Fibroblast of lung (primary cell): Measurements from ENCODE around the gene LARGE2. TPM values are rescaled to one million over a fixed set of nuclear protein-coding genes. Genes with fewer than 3 reads are reported as not detected.

ENCODE experiments used
- DNase-seq, 2 donors: peaks; one replicate each; pipeline versions ENCODE4 v3.0.0 to v3.0.0-alpha.2; 2010; ENCODE audit warnings: low read depth in 2 of 2
- H2AFZ ChIP-seq: 2 replicates; pipeline ENCODE4 v1.5.1; 2012; ENCODE audit warnings: low read length, control low read depth, inconsistent platforms
- H3K27ac ChIP-seq: 2 replicates; pipeline ENCODE4 v1.5.1; 2011; ENCODE audit warnings: low read length, control low read depth; ENCODE audit not compliant: insufficient read depth
- H3K27me3 ChIP-seq: 2 replicates; pipeline ENCODE4 v1.5.1; 2011; ENCODE audit warnings: mild to moderate bottlenecking, low read length; ENCODE audit not compliant: control insufficient read depth, insufficient read depth
- H3K36me3 ChIP-seq: 2 replicates; pipeline ENCODE4 v1.5.1; 2011; ENCODE audit warnings: low read length; ENCODE audit not compliant: control insufficient read depth, insufficient read depth
- H3K4me1 ChIP-seq: 2 replicates; pipeline ENCODE4 v1.5.1; 2011; ENCODE audit warnings: low read length; ENCODE audit not compliant: control insufficient read depth, insufficient read depth; ENCODE audit errors: extremely low read depth
- H3K4me2 ChIP-seq: 2 replicates; pipeline ENCODE4 v1.5.1; 2011; ENCODE audit warnings: low read length, control low read depth; ENCODE audit not compliant: insufficient read depth; ENCODE audit errors: extremely low read depth
- H3K4me3 ChIP-seq, 4 experiments: fragments of 200-600 bp in 1 of 4; sonication (generic) in 1 of 4; replicated peaks in 1 of 4; 2 replicates each; pipeline ENCODE4 v1.5.1; 2011 to 2016; ENCODE audit warnings: low read length in 4 of 4, low read depth in 3 of 4, mild to moderate bottlenecking in 3 of 4, control low read depth in 2 of 4, inconsistent platforms in 1 of 4, mixed read lengths in 1 of 4; ENCODE audit not compliant: insufficient read depth in 1 of 4; ENCODE audit errors: control extremely low read depth in 1 of 4
- H3K79me2 ChIP-seq: 2 replicates; pipeline ENCODE4 v1.5.1; 2012; ENCODE audit warnings: mild to moderate bottlenecking, low read length, inconsistent platforms; ENCODE audit not compliant: control insufficient read depth, insufficient read depth
- H3K9ac ChIP-seq: 2 replicates; pipeline ENCODE4 v1.5.1; 2011; ENCODE audit warnings: mild to moderate bottlenecking, low read length, control low read depth; ENCODE audit not compliant: insufficient read depth
- H3K9me3 ChIP-seq: 2 replicates; pipeline ENCODE4 v1.5.1; 2012; ENCODE audit warnings: low read depth, low read length; ENCODE audit not compliant: control insufficient read depth, insufficient read depth
- H4K20me1 ChIP-seq: 2 replicates; pipeline ENCODE4 v1.5.1; 2011; ENCODE audit warnings: low read length; ENCODE audit not compliant: control insufficient read depth, insufficient read depth; ENCODE audit errors: extremely low read depth
- EZH2 ChIP-seq: IDR thresholded peaks from 2 replicates; pipeline ENCODE4 v1.5.1; 2012; ENCODE audit warnings: low read length, control low read depth, mild to moderate bottlenecking; ENCODE audit errors: missing control alignments
- polyA plus RNA-seq, 2 donors: library from polyadenylated mRNA; depleted of rRNA in 1 of 2; stranded (reverse) in 1 of 2; unstranded in 1 of 2; fragments of >200 nt; gene quantifications; 2 replicates each; pipeline ENCODE4 v1.2.1, GENCODE V29; 2011 to 2012; ENCODE audit warnings: missing spikeins in 1 of 2
- total RNA-seq: library from RNA; depleted of rRNA; stranded (reverse); fragments of >200 nt; gene quantifications from 2 replicates; pipeline ENCODE4 v1.2.1, GENCODE V29; 2014
- TF ChIP-seq, protein P1 (sequence below), 2 donors: IDR thresholded peaks in 1 of 2; conservative IDR thresholded peaks in 1 of 2; 1 replicate in 1 of 2; 2 replicates in 1 of 2; pipeline ENCODE4 v1.5.1; 2011 to 2012; ENCODE audit warnings: low read length in 2 of 2, control low read depth in 1 of 2, inconsistent platforms in 1 of 2, low read depth in 1 of 2, mild to moderate bottlenecking in 1 of 2

The LARGE2 gene
- total and polyA plus RNA-seq, 2 donors (not counting 1 experiment from before 2014, with no cell fraction given): not detected

DNA sequence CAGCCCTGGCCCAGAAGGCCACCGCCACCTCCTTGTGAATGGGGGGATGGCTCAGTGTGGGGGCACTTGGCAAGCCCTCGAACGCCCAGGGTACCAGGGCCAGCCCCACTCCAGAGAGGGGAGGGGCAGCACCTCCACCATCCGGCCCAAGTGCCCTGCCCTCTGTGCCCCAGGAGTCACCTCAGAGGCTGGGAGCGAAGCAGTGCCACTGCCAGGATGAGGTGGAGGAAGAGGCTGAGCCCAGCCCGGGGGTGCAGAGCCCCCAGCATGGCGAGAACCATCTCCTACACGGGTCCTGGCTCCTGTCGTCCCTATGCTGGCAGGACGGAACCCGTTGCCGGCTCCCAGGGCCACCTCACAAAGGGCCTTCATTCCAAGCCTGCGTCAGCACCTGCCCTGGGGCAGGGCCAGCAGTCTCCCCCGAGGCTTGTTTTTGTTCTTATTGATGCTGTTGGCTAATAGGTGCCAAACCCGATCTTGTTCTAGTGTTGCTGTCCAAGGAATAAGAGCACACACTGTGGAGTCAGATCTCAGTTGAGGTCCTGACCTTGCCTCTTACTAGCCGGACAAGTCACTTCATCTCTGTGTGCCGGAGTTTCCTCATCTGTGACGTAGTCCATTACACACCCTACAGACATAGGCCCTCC is 15.4 kb upstream of the LARGE2 start, which contains the start of gene FREY1:
TSS of gene FREY1 (minus strand) at position 307 of the 647 bp plus-strand sequence. CDS start at position 281, 26 bp downstream.
- H4K20me1 ChIP-seq: no peaks in the 10 kb centered on the region
- H3K9ac ChIP-seq: no peak within 1 kb of the TSS
- H3K4me1 ChIP-seq: no peaks in the 10 kb centered on the region
- no peak within 1 kb of the TSS for H3K4me2 ChIP-seq
- no peak within 1 kb of the TSS for H3K27ac ChIP-seq
- no peak for TF ChIP-seq EZH2
- TF ChIP-seq, protein P1, sequence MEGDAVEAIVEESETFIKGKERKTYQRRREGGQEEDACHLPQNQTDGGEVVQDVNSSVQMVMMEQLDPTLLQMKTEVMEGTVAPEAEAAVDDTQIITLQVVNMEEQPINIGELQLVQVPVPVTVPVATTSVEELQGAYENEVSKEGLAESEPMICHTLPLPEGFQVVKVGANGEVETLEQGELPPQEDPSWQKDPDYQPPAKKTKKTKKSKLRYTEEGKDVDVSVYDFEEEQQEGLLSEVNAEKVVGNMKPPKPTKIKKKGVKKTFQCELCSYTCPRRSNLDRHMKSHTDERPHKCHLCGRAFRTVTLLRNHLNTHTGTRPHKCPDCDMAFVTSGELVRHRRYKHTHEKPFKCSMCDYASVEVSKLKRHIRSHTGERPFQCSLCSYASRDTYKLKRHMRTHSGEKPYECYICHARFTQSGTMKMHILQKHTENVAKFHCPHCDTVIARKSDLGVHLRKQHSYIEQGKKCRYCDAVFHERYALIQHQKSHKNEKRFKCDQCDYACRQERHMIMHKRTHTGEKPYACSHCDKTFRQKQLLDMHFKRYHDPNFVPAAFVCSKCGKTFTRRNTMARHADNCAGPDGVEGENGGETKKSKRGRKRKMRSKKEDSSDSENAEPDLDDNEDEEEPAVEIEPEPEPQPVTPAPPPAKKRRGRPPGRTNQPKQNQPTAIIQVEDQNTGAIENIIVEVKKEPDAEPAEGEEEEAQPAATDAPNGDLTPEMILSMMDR (conservative IDR thresholded peaks at IDR 0.05 in 1 of 2, IDR thresholded peaks at IDR 0.05 in 1 of 2; ENCODE audit: low read depth in 1 of 2, low read length in 2 of 2): no peak
- H3K4me3 ChIP-seq: no peak within 1 kb of the TSS
- H2AFZ ChIP-seq: no peak within 1 kb of the TSS
- no peaks in the 10 kb centered on the region for H3K9me3 ChIP-seq
- no peaks in the 10 kb centered on the region for H3K27me3 ChIP-seq
- no peak for DNase-seq
- peaks cover 12% of the 10 kb centered on the region for H3K36me3 ChIP-seq
- no peaks in the 10 kb centered on the region for H3K79me2 ChIP-seq

DNA sequence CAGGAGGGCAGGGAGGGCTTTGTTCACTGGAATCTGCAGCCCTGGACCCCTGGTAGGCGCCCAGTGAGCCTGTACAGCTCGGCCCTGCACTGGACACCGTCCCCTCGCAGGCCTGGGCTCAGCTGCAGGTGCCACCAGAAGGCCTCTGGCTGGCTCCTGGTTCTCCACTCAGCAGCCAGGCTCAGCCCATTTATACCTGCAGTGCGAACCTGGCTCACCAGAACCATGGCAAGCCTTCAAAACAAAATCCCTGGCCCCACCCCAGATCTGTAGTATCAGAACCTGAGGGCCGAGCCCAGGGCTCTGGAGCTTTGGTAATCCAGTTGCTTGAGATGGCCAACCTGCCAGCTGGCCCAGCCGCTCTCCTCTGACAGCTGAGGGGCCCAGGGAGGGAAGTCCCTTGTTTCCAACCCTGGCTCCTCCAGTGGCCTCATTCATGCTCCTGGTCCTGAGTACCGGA is 14.5 kb upstream of the LARGE2 start:
- no peaks in the 10 kb centered on the region for H3K9me3 ChIP-seq
- H3K4me3 ChIP-seq: no peak overlapping the region
- H3K4me2 ChIP-seq: no peak overlapping the region
- TF ChIP-seq, protein P1 (conservative IDR thresholded peaks at IDR 0.05 in 1 of 2, IDR thresholded peaks at IDR 0.05 in 1 of 2; ENCODE audit: low read depth in 1 of 2, low read length in 2 of 2): no peak
- no peak for TF ChIP-seq EZH2
- H3K27ac ChIP-seq: no peak overlapping the region
- H3K9ac ChIP-seq: no peak overlapping the region
- H4K20me1 ChIP-seq: no peaks in the 10 kb centered on the region
- H3K36me3 ChIP-seq: peaks cover 12% of the 10 kb centered on the region
- no peaks in the 10 kb centered on the region for H3K4me1 ChIP-seq
- H2AFZ ChIP-seq: no peak overlapping the region
- no peaks in the 10 kb centered on the region for H3K79me2 ChIP-seq
- no peaks in the 10 kb centered on the region for H3K27me3 ChIP-seq
- DNase-seq: no peak

DNA sequence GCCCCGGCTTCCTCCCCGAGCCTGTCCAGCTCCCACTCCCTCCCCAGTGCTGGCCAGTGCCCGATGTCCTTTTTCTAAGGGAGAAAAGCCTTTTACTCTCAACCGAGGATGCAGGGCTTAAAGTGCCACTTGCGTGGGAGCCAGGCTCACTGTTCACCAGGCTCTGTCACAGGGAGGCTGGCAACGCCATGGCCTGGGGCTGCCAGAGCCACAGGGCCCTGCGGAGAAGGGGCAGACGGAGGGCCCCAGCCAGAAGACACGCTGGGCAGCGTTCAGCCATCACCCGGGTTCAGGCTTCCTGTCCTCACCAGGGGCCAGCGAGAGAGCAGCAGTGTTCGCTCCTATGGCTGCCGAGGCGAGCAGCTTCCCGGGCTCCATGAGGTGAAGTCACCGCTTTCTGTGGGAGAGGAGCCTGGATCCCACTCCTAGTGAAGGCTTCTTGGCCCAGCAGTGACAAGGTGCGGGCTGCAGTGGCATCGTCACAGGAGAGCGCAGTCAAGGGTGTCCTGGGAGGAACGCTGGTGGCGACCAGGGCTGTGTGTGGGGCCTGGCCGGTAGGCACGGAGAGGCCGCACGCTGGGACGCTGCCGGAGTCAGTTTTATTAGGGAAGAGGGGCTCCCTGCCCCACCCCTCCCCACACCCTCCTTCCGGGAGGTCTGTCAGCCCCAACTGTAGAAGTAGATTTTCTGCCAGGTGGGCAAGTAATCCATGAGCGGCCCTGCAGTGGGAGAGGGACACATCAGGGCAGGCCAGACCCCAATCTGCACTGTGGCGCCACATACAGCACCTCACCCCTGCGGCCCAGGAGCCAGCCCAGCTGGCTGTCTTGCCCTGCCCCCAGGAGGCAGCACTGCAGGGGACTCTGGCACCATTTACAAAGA is 12.6 kb upstream of the LARGE2 start:
- Histone ChIP-seq H3K79me2 (no peaks in the 10 kb centered on the region), H4K20me1 (no peaks in the 10 kb centered on the region), H3K27ac (no peak overlapping the region), H2AFZ (no peak overlapping the region), H3K4me3 (no peak overlapping the region), H3K4me2 (no peak overlapping the region), H3K9ac (no peak overlapping the region), H3K9me3 (no peaks in the 10 kb centered on the region), H3K4me1 (no peaks in the 10 kb centered on the region), H3K36me3 (peaks cover 22% of the 10 kb centered on the region), H3K27me3 (no peaks in the 10 kb centered on the region)
- DNase-seq: no peak
- TF ChIP-seq EZH2: no peak
- TF ChIP-seq, protein P1 (conservative IDR thresholded peaks at IDR 0.05 in 1 of 2, IDR thresholded peaks at IDR 0.05 in 1 of 2; ENCODE audit: low read depth in 1 of 2, low read length in 2 of 2): no peak
